ENCODE data around the gene RPH3AL. TPM values are rescaled to one million over a fixed set of nuclear protein-coding genes. Genes with fewer than 3 reads are reported as not detected.

The RPH3AL gene
- total RNA-seq, 1 donor = 1.3 TPM

DNA sequence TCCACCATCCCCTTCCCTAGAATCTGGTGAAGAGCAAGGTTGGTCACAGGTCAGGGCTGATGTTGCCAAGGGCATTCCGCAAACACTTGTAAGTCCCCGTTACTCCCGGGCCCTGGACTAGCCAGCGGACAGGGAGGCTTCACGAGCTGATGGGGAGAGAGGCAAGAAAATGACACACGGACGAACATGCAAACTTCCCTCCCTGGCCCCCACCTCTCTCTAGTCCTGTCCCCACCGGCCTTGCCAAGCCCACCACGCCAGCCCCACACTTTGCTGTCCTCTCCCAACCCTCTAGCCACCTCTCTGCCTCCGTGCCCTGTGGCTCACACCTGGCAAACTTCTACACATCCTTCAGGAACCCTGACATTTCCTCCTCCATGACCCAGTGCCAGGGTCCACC is 54.8 kb downstream of the RPH3AL start:
- H3K4me3 ChIP-seq (ENCODE audit: low read depth, low read length) = no peak overlapping the region
- TF ChIP-seq, protein P1, sequence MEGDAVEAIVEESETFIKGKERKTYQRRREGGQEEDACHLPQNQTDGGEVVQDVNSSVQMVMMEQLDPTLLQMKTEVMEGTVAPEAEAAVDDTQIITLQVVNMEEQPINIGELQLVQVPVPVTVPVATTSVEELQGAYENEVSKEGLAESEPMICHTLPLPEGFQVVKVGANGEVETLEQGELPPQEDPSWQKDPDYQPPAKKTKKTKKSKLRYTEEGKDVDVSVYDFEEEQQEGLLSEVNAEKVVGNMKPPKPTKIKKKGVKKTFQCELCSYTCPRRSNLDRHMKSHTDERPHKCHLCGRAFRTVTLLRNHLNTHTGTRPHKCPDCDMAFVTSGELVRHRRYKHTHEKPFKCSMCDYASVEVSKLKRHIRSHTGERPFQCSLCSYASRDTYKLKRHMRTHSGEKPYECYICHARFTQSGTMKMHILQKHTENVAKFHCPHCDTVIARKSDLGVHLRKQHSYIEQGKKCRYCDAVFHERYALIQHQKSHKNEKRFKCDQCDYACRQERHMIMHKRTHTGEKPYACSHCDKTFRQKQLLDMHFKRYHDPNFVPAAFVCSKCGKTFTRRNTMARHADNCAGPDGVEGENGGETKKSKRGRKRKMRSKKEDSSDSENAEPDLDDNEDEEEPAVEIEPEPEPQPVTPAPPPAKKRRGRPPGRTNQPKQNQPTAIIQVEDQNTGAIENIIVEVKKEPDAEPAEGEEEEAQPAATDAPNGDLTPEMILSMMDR (IDR thresholded peaks at IDR 0.05; ENCODE audit: insufficient read depth, low read depth, low read length) = no peak
- no peak for DNase-seq (ENCODE audit: low read depth)

DNA sequence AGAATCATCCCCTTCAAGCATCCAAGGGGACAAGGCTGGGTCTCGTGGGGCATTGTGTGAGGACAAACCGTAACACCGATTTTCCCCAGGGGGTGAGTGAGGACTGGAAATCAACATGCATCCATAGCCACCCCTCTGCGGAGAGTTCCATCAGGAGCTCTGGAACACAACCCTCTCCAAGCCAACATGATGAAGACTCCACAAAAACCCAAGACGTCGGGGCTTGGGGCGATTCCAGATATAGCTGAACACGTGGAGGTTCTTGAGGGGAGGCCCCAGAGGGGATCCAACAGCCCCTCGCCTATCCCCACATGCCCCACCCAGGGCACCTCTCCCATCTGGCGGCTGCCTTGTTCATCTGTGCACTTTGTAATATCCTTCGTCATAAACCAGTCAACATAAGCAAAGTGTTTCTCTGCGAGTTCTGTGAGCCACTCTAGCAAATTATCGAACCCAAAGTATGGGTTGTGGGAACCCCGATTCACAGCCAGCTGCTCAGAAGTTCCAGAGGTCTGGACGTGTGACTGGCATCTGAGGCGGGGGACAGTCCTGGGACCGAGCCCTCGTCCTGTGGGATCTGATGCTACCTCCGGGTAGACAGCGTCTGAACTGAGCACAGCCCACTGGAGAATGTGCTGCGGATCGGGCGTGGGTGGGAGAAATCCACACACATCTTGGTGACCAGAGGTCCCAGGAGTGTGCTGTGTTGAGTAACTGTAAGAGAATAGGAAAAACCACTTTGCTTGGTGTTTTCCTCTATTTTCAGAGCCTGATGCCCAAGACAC is 55.5 kb downstream of the RPH3AL start:
- H3K4me3 ChIP-seq (ENCODE audit: low read depth, low read length) = no peak overlapping the region
- no peak for DNase-seq (ENCODE audit: low read depth)
- TF ChIP-seq, protein P1 (IDR thresholded peaks at IDR 0.05; ENCODE audit: insufficient read depth, low read depth, low read length) = no peak

DNA sequence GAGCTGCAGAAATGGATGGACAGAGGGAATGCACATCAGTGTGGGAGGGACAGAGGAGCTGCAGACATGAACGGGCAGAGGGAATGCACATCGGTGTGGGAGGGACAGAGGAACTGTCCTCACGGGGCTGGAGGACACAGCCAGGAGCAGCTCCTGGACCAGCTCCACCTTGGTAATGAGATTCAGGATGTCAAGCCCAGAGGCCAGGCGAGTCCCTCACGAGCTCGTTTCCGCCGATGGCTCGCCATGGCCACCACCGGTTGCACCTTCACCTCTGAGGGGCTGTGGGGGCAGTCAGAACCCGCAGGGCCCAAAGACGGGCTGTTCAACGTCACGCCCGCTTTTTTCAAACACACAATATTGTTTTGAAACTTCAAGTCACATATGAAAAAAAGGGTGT is 56.2 kb downstream of the RPH3AL start:
- TF ChIP-seq, protein P1 (IDR thresholded peaks at IDR 0.05; ENCODE audit: insufficient read depth, low read depth, low read length) = no peak
- no peak for DNase-seq (ENCODE audit: low read depth)
- no peak overlapping the region for H3K4me3 ChIP-seq (ENCODE audit: low read depth, low read length)

DNA sequence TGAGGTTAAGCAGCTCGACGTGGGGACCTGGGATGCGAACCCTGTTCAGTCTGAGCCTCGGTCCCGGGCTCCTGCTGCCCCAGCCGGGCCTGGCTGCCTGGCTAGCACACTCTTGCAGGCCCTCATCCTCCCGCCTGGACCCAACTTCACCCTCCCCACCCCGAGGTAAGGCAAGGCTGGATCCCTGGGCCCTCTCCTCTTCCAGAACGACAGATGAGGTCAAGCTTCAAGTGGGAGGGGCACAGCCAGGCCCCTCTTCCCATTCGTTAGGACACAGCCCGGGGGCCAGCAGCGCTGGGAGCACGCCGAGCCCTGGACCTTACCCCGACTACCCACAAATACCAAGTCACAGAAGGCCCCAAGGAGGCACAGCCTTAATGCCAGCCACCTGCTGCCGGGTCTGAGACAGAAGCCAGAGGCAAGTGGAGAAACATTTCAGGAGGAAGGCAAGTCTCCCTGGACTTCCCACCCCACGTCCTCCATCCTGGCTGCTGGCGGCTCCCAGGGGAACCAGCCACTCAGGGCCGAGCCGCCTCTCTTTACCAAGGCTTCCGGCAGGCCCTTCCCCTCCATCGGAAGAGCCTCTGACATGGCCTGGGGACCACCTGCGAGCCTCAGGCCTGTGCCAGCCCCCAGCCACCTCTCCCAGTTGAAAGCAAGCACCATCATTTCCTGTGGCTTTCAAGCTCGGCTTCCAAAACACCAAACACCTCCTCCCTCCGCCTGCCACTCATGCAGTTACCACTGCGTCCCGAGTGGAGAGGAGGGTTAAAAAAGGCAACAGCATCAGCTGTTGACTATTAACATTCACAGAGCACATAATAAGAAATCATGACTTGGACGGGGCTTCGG is 59.9 kb downstream of the RPH3AL start:
- TF ChIP-seq, protein P1 (IDR thresholded peaks at IDR 0.05; ENCODE audit: insufficient read depth, low read depth, low read length) = no peak
- no peak overlapping the region for H3K4me3 ChIP-seq (ENCODE audit: low read depth, low read length)
- no peak for DNase-seq (ENCODE audit: low read depth)

DNA sequence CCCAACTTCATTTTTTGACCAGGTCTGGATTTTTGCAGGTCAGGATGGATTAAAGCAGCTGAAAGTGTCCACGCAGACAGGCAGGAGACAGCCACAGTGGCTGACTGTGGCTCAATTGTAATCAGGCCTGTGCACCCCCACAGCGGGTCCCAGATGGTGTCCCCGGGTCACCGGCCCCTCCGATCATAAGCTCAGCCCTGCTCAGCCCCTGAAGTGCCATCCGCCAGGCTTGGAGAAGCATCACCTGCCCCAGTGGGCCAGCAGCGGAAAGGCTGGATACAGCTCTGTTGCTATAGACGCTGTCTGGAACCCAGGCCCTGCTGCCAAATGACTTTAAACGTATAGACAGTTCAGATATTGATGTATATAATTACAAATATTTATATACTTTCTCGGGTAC is 60.6 kb downstream of the RPH3AL start:
- TF ChIP-seq, protein P1 (IDR thresholded peaks at IDR 0.05; ENCODE audit: insufficient read depth, low read depth, low read length) = no peak
- H3K4me3 ChIP-seq (ENCODE audit: low read depth, low read length) = no peak overlapping the region
- no peak for DNase-seq (ENCODE audit: low read depth)

DNA sequence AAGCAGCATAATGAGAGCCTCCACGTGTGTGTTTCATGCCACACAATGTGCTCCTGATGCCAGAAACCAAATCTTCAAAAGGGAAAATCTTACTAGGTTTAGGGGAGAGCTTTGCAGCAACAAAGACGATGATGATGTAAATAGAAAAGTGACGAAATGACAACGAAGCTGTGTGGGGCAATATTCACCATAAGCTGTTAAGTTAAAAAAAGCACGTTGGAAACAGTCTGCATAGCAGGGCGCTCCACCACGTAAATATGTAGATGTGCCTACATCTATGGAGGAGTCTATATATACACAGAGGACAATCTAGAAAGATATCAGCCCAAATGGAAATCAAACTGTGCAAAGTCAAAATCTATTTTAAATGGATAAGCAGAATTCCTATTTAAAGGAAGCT is 61.0 kb downstream of the RPH3AL start:
- TF ChIP-seq, protein P1 (IDR thresholded peaks at IDR 0.05; ENCODE audit: insufficient read depth, low read depth, low read length) = no peak

More for the DNA sequence above, 61.0 kb downstream of the RPH3AL start:
- no peak overlapping the region for H3K4me3 ChIP-seq (ENCODE audit: low read depth, low read length)
- DNase-seq (ENCODE audit: low read depth) = no peak
